SU-DHL-6 (cell line): ENCODE measurements around the gene BCAS3.

Experiments used
- H2AFZ ChIP-seq: fragments of 200-600 bp; sonication (generic); 2 replicates; pipeline ENCODE4 v1.6.1; 2014; ENCODE audit warnings: low read depth, mild to moderate bottlenecking, moderate library complexity, mixed read lengths, antibody characterized with exemption, low read length; ENCODE audit not compliant: severe bottlenecking
- H3F3A ChIP-seq: fragments of 200-600 bp; shearing (Covaris generic); 2 replicates; pipeline ENCODE4 v1.6.0; 2016; ENCODE audit warnings: antibody characterized with exemption, mild to moderate bottlenecking; ENCODE audit not compliant: insufficient read depth
- H3K27ac ChIP-seq: fragments of 200-600 bp; sonication (generic); 2 replicates; pipeline ENCODE4 v1.5.1; 2016; ENCODE audit warnings: low read depth, mild to moderate bottlenecking, low read length, moderate library complexity, mixed read lengths
- H3K27me3 ChIP-seq: fragments of 200-600 bp; sonication (generic), shearing (Covaris generic); 2 replicates; pipeline ENCODE4 v1.6.0; 2014; ENCODE audit warnings: mild to moderate bottlenecking, low read length
- H3K36me3 ChIP-seq: fragments of 200-600 bp; sonication (generic); 2 replicates; pipeline ENCODE4 v1.6.1; 2014; ENCODE audit warnings: mild to moderate bottlenecking, low read length, mixed read lengths
- H3K4me2 ChIP-seq: fragments of 300-600, 200-600 bp; shearing (Covaris generic), sonication (generic); 2 replicates; pipeline ENCODE4 v1.6.0; 2014; ENCODE audit warnings: low read length, low read depth, mild to moderate bottlenecking; ENCODE audit not compliant: poor library complexity, severe bottlenecking
- H3K4me3 ChIP-seq: fragments of 200-600 bp; sonication (generic); 2 replicates; pipeline ENCODE4 v1.5.1; 2014; ENCODE audit warnings: antibody characterized with exemption, low read length, mild to moderate bottlenecking, mixed read lengths; ENCODE audit not compliant: insufficient read depth, poor library complexity, severe bottlenecking
- H3K79me2 ChIP-seq: fragments of 200-600 bp; sonication (generic); 2 replicates; pipeline ENCODE4 v1.6.1; 2014; ENCODE audit warnings: mild to moderate bottlenecking, low read length, moderate library complexity; ENCODE audit not compliant: insufficient read depth
- H3K9ac ChIP-seq: fragments of 200-600 bp; sonication (generic); 2 replicates; pipeline ENCODE4 v1.7.0; 2014; ENCODE audit warnings: mild to moderate bottlenecking, low read length
- H3K9me2 ChIP-seq: fragments of 200-600 bp; sonication (generic); replicated peaks from 2 replicates; pipeline ENCODE4 v1.6.1; 2014; ENCODE audit warnings: low read length; ENCODE audit not compliant: insufficient read depth
- H3K9me3 ChIP-seq: fragments of 200-600 bp; sonication (generic); 2 replicates; pipeline ENCODE4 v1.6.1; 2014; ENCODE audit warnings: low read length, mixed read lengths; ENCODE audit not compliant: insufficient read depth
- H4K20me1 ChIP-seq: fragments of 200-600 bp; sonication (generic); 2 replicates; pipeline ENCODE4 v1.6.1; 2014; ENCODE audit warnings: low read depth, mild to moderate bottlenecking, antibody characterized with exemption, low read length, moderate library complexity, mixed read lengths
- CTCF ChIP-seq: fragments of 200-600 bp; sonication (generic); IDR thresholded peaks from one replicate; pipeline ENCODE4 v1.5.1; 2017; ENCODE audit warnings: antibody characterized with exemption, mild to moderate bottlenecking, low read length, moderate library complexity; ENCODE audit not compliant: insufficient read depth, poor library complexity, severe bottlenecking
- EZH2phosphoT487 ChIP-seq: fragments of 200-600 bp; sonication (generic), shearing (Covaris generic); conservative IDR thresholded peaks from 2 replicates; pipeline ENCODE4 v1.6.1; 2018; ENCODE audit warnings: mild to moderate bottlenecking, antibody characterized with exemption, low read length, moderate library complexity, mixed read lengths

The BCAS3 gene

GRCh38 chr17:61214753-61215152 lies 537.1 kb downstream of the BCAS3 start:
- Histone ChIP-seq H3K9ac (no peak overlapping the region), H2AFZ (no peak overlapping the region), H3K9me3 (no peaks in the 10 kb centered on the region), H3K79me2 (no peaks in the 10 kb centered on the region), H3F3A (no peaks in the 10 kb centered on the region), H3K4me2 (no peak overlapping the region), H4K20me1 (no peaks in the 10 kb centered on the region), H3K36me3 (no peaks in the 10 kb centered on the region), H3K27ac (no peak overlapping the region), H3K27me3 (no peaks in the 10 kb centered on the region), H3K4me3 (no peak overlapping the region), H3K9me2 (no peaks in the 10 kb centered on the region)
- TF ChIP-seq CTCF, result no peak
- no peak for TF ChIP-seq EZH2phosphoT487

GRCh38 chr17:61216066-61216465 lies 538.4 kb downstream of the BCAS3 start:
- TF ChIP-seq CTCF (no peak), EZH2phosphoT487 (no peak)
- no peak overlapping the region for H3K4me3 ChIP-seq
- no peaks in the 10 kb centered on the region for H3K9me2 ChIP-seq
- no peaks in the 10 kb centered on the region for H3F3A ChIP-seq
- H3K27me3 ChIP-seq, result no peaks in the 10 kb centered on the region
- H4K20me1 ChIP-seq, result no peaks in the 10 kb centered on the region
- H3K79me2 ChIP-seq, result no peaks in the 10 kb centered on the region
- no peaks in the 10 kb centered on the region for H3K36me3 ChIP-seq
- no peak overlapping the region for H3K4me2 ChIP-seq
- no peak overlapping the region for H3K9ac ChIP-seq
- no peaks in the 10 kb centered on the region for H3K9me3 ChIP-seq
- H2AFZ ChIP-seq, result no peak overlapping the region
- no peak overlapping the region for H3K27ac ChIP-seq

GRCh38 chr17:61217878-61218437 lies 540.3 kb downstream of the BCAS3 start:
- Histone ChIP-seq H2AFZ (no peak overlapping the region), H3K4me2 (no peak overlapping the region), H3K36me3 (no peaks in the 10 kb centered on the region), H3F3A (no peaks in the 10 kb centered on the region), H4K20me1 (no peaks in the 10 kb centered on the region), H3K79me2 (no peaks in the 10 kb centered on the region), H3K27me3 (no peaks in the 10 kb centered on the region), H3K27ac (no peak overlapping the region), H3K9ac (no peak overlapping the region), H3K9me2 (no peaks in the 10 kb centered on the region), H3K9me3 (no peaks in the 10 kb centered on the region), H3K4me3 (no peak overlapping the region)
- TF ChIP-seq CTCF (no peak), EZH2phosphoT487 (no peak)
